IMR-90 (cell line): Measurements from ENCODE around the gene PAN2. TPM values are rescaled to one million over a fixed set of nuclear protein-coding genes. Genes with fewer than 3 reads are reported as not detected.

Source experiments
- ATAC-seq: fragments of 200-7000 bp; cut with Tn5 transposase; 2 replicates; pipeline ENCODE4 v1.9.1; 2020; ENCODE audit warnings: low read depth, mild to moderate bottlenecking, moderate library complexity
- BruUV-seq: library from RNA; stranded (reverse); fragments of 400-500 nt; replicated peaks from 2 replicates; lab custom pipeline; 2021; lab: Mats Ljungman, UMichigan
- CTCF ChIA-PET: fragments of 300-600 bp; formaldehyde crosslinking; extraction: SDS; loops from one replicate; lab custom pipeline; 2021; ENCODE audit warnings: antibody characterized with exemption; lab: Yijun Ruan, JAX
- POLR2A ChIA-PET: fragments of 300-600 bp; sonication (Branson Sonifier 250); formaldehyde crosslinking; loops from one replicate; lab custom pipeline; 2022; ENCODE audit warnings: antibody characterized with exemption; ENCODE audit not compliant: unreplicated experiment; lab: Charles Lee
- DNase-seq: peaks from one replicate; pipeline ENCODE4 v3.0.0; 2013
- H2AFZ ChIP-seq: replicated peaks from 2 replicates; pipeline ENCODE3; 2013; ENCODE audit warnings: low read length, mild to moderate bottlenecking; ENCODE audit not compliant: poor library complexity
- H2AK5ac ChIP-seq: 2 replicates; pipeline ENCODE4 v1.6.1; 2013; ENCODE audit warnings: low read depth, low read length, inconsistent platforms
- H2AK9ac ChIP-seq: replicated peaks from 2 replicates; pipeline ENCODE3; 2013; ENCODE audit warnings: mild to moderate bottlenecking, low read depth, low read length, moderate library complexity; ENCODE audit not compliant: poor library complexity
- H2BK120ac ChIP-seq: 2 replicates; pipeline ENCODE4 v1.6.1; 2013; ENCODE audit warnings: low read depth, low read length, inconsistent platforms
- H2BK15ac ChIP-seq: 3 replicates; pipeline ENCODE4 v1.6.1; 2013; ENCODE audit warnings: low read depth, low read length, inconsistent platforms
- H2BK20ac ChIP-seq: 2 replicates; pipeline ENCODE4 v1.6.1; 2013; ENCODE audit warnings: low read depth, mild to moderate bottlenecking, inconsistent platforms, low read length, moderate library complexity
- H2BK5ac ChIP-seq: 2 replicates; pipeline ENCODE4 v1.6.1; 2013; ENCODE audit warnings: mild to moderate bottlenecking, low read depth, low read length, inconsistent platforms; ENCODE audit not compliant: poor library complexity, severe bottlenecking
- H3K14ac ChIP-seq: replicated peaks from 2 replicates; pipeline ENCODE4 v1.6.1; 2013; ENCODE audit warnings: low read depth, low read length, inconsistent platforms
- H3K18ac ChIP-seq: 2 replicates; pipeline ENCODE4 v1.6.1; 2013; ENCODE audit warnings: low read depth, low read length, control low read depth
- H3K23ac ChIP-seq: 2 replicates; pipeline ENCODE4 v1.6.1; 2013; ENCODE audit warnings: low read depth, low read length, inconsistent platforms
- H3K27ac ChIP-seq: 2 replicates; pipeline ENCODE4 v1.5.1; 2013; ENCODE audit warnings: mild to moderate bottlenecking, control low read depth, low read length; ENCODE audit not compliant: insufficient read depth
- H3K27me3 ChIP-seq: 2 replicates; pipeline ENCODE4 v1.6.1; 2013; ENCODE audit warnings: low read length; ENCODE audit not compliant: control insufficient read depth, insufficient read depth
- H3K36me3 ChIP-seq: 2 replicates; pipeline ENCODE4 v1.6.1; 2013; ENCODE audit warnings: low read length, mixed read lengths; ENCODE audit not compliant: control insufficient read depth, insufficient read depth
- H3K4ac ChIP-seq: 2 replicates; pipeline ENCODE4 v1.6.1; 2013; ENCODE audit warnings: low read depth, low read length, inconsistent platforms
- H3K4me1 ChIP-seq: 2 replicates; pipeline ENCODE4 v1.6.1; 2013; ENCODE audit warnings: low read length, mixed read lengths; ENCODE audit not compliant: control insufficient read depth, insufficient read depth
- H3K4me2 ChIP-seq: 2 replicates; pipeline ENCODE4 v1.6.1; 2013; ENCODE audit warnings: low read depth, mild to moderate bottlenecking, control low read depth, low read length, moderate library complexity
- H3K4me3 ChIP-seq: 2 replicates; pipeline ENCODE4 v1.5.1; 2013; ENCODE audit warnings: low read depth, mild to moderate bottlenecking, control low read depth, low read length, moderate library complexity; ENCODE audit not compliant: insufficient read depth
- H3K56ac ChIP-seq: 2 replicates; pipeline ENCODE4 v1.6.1; 2013; ENCODE audit warnings: low read length, inconsistent platforms; ENCODE audit not compliant: insufficient read depth; ENCODE audit errors: extremely low read depth
- H3K79me1 ChIP-seq, 2 experiments: 2 replicates each; pipeline ENCODE4 v1.6.1; 2013; ENCODE audit warnings: low read length in 2 of 2, inconsistent platforms in 1 of 2, low read depth in 1 of 2
- H3K9ac ChIP-seq: 2 replicates; pipeline ENCODE4 v1.6.1; 2013; ENCODE audit warnings: low read depth, low read length, control low read depth
- H3K9me1 ChIP-seq: 2 replicates; pipeline ENCODE4 v1.6.1; 2013; ENCODE audit warnings: low read length, inconsistent platforms; ENCODE audit not compliant: insufficient read depth
- H3K9me3 ChIP-seq: 2 replicates; pipeline ENCODE4 v1.6.1; 2013; ENCODE audit warnings: low read length; ENCODE audit not compliant: control insufficient read depth, insufficient read depth
- H4K20me1 ChIP-seq: 2 replicates; pipeline ENCODE4 v1.6.1; 2013; ENCODE audit warnings: low read length, inconsistent platforms; ENCODE audit not compliant: insufficient read depth
- H4K5ac ChIP-seq: 2 replicates; pipeline ENCODE4 v1.6.1; 2013; ENCODE audit warnings: mild to moderate bottlenecking, low read depth, low read length, control low read depth
- H4K8ac ChIP-seq, 2 experiments: 2 replicates each; pipeline ENCODE4 v1.6.1; 2013; ENCODE audit warnings: low read depth in 2 of 2, low read length in 2 of 2, control low read depth in 1 of 2, inconsistent platforms in 1 of 2
- H4K91ac ChIP-seq: 2 replicates; pipeline ENCODE4 v1.6.1; 2013; ENCODE audit warnings: low read depth, low read length, inconsistent platforms; ENCODE audit not compliant: insufficient read depth
- BHLHE40 ChIP-seq: fragments of 150-350 bp; IDR thresholded peaks from 2 replicates; pipeline ENCODE4 v1.6.1; 2016; ENCODE audit warnings: mild to moderate bottlenecking, low read depth, low read length
- CEBPB ChIP-seq: IDR thresholded peaks from 2 replicates; pipeline ENCODE4 v1.6.1; 2012; ENCODE audit warnings: low read depth, low read length, improper control_type of control experiment
- MAFK ChIP-seq: IDR thresholded peaks from 2 replicates; pipeline ENCODE4 v1.6.1; 2012; ENCODE audit warnings: low read depth, low read length, improper control_type of control experiment
- MAZ ChIP-seq: IDR thresholded peaks from 2 replicates; pipeline ENCODE4 v1.6.1; 2012; ENCODE audit warnings: low read depth, mild to moderate bottlenecking, low read length, improper control_type of control experiment, moderate library complexity, borderline replicate concordance
- MXI1 ChIP-seq: IDR thresholded peaks from 2 replicates; pipeline ENCODE4 v1.6.1; 2012; ENCODE audit warnings: low read depth, mild to moderate bottlenecking, low read length, moderate library complexity, borderline replicate concordance
- NFE2L2 ChIP-seq: fragments of 150-350 bp; IDR thresholded peaks from 2 replicates; pipeline ENCODE4 v1.6.1; 2016; ENCODE audit warnings: low read depth, mild to moderate bottlenecking, low read length
- POLR2A ChIP-seq: IDR thresholded peaks from 2 replicates; pipeline ENCODE4 v1.6.1; 2012; ENCODE audit warnings: mild to moderate bottlenecking, low read depth, low read length
- RAD21 ChIP-seq: IDR thresholded peaks from 2 replicates; pipeline ENCODE4 v1.6.1; 2012; ENCODE audit warnings: low read length, improper control_type of control experiment
- RCOR1 ChIP-seq: IDR thresholded peaks from 2 replicates; pipeline ENCODE4 v1.6.1; 2012; ENCODE audit warnings: mild to moderate bottlenecking, low read length, improper control_type of control experiment; ENCODE audit not compliant: insufficient replicate concordance
- RFX5 ChIP-seq: IDR thresholded peaks from 2 replicates; pipeline ENCODE4 v1.8.0; 2012; ENCODE audit warnings: low read depth, mild to moderate bottlenecking, low read length, moderate library complexity
- SMC3 ChIP-seq: fragments of 150-350 bp; IDR thresholded peaks from 2 replicates; pipeline ENCODE4 v1.6.1; 2016; ENCODE audit warnings: low read depth, mild to moderate bottlenecking, antibody characterized with exemption, low read length, moderate library complexity
- WGBS, 2 experiments: methylation state at CpG; one replicate each; pipeline versions ENCODE4 v1.1.5 to v1.1.7; 2013; ENCODE audit warnings: missing lambda C conversion rate in 2 of 2; ENCODE audit not compliant: insufficient read length in 1 of 2; ENCODE audit errors: extremely low coverage in 2 of 2; 5-methylcytosine and 5-hydroxymethylcytosine counted together
- dilution Hi-C: fragments of 300-500 bp; cut with HindIII; formaldehyde crosslinking; loops from one replicate; pipeline ENCODE4 v1.14.3; 2018; ENCODE audit warnings: low sequenced_read_pairs; ENCODE audit not compliant: unreplicated experiment
- in situ Hi-C: fragments of 300-500 bp; cut with MboI; formaldehyde crosslinking; loops from 3 replicates; pipeline ENCODE4 v1.14.3; 2019; ENCODE audit warnings: low sequenced_read_pairs, inconsistent platforms, mixed read lengths
- intact Hi-C: fragments of 100-400 bp; cut with micrococcal nuclease; formaldehyde crosslinking; loops from 2 replicates; pipeline ENCODE4 v1.10.0; 2022
- polyA plus RNA-seq, 3 experiments: library from polyadenylated mRNA; depleted of rRNA; stranded (reverse); fragments of >200 nt; gene quantifications; 2 replicates each; pipeline ENCODE4 v1.2.3, GENCODE V29; 2012; ENCODE audit warnings: low replicate concordance in 1 of 3
- total RNA-seq: library from RNA; depleted of rRNA; stranded (reverse); fragments of >200 nt; gene quantifications from 2 replicates; pipeline ENCODE4 v1.2.3, GENCODE V29; 2012
- TF ChIP-seq, protein P1 (sequence below): conservative IDR thresholded peaks from 2 replicates; pipeline ENCODE4 v1.5.1; 2012; ENCODE audit warnings: mild to moderate bottlenecking, low read depth, low read length, improper control_type of control experiment
- TF ChIP-seq, protein P2 (sequence below): fragments of 150-350 bp; IDR thresholded peaks from 2 replicates; pipeline ENCODE4 v1.6.1; 2017; ENCODE audit warnings: mild to moderate bottlenecking, antibody characterized with exemption, low read length, low read depth
- TF ChIP-seq, protein P3 (sequence below): fragments of 150-350 bp; IDR thresholded peaks from 2 replicates; pipeline ENCODE4 v1.6.1; 2016; ENCODE audit warnings: low read depth, mild to moderate bottlenecking, low read length, moderate library complexity, borderline replicate concordance

Gene PAN2
- total and polyA plus RNA-seq, 2 of the 4 experiments (the other 2 are of a cell fraction), result 9.7 to 20.2 TPM

DNA sequence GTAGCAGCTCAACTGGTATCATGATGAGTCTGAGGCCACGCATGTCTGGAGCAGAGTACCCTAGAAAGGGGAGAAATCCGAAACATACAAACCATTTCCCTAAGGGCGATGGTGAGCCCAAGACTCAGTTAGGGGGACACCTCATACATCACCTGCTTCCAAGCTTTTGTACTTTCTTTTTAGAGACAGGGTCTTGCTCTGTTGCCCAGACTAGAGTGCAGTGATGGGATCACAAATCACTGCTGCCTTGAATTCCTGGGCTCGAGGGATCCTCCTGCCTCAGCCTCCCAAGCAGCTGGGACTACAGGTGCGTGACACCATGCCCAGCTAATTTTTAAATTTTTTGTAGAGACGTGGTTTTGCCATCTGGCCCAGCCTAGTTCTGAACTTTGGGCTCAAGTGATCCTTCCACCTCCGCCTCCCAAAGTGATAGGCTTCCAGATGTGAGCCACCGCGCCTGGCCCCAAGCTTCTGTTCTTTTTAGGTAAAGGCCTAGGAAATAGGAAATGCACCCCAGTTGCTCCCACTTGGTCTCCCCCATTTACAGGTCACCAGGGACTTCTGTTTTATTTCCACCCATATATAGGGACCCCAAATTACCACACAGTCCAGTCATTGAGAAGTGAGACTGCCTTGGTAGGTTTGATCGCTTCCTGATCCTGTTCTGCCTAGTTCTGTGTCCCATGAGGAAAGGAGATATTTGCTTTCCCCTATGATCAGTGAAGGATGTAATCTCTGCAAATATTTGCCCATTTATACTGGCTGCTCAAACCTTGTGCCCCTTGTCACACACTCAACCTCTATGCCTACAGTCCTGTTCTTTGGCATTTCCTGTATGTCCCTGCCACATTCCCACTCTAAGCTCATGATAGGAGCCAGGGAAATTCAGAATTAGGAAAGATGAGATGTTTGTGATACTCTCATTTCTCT, 28.6 kb upstream of the PAN2 start, which contains the start of gene APOF:
TSS of gene APOF (minus strand) at position 728 of the 930 bp plus-strand sequence. CDS start at position 616, 112 bp downstream.
- no peak within 1 kb of the TSS for H3K4ac ChIP-seq
- no peak within 1 kb of the TSS for H4K5ac ChIP-seq
- H4K20me1 ChIP-seq, result peaks cover 11% of the 10 kb centered on the region; the same call in 1 of the 2 replicates
- H3K9ac ChIP-seq, result no peak within 1 kb of the TSS
- in situ Hi-C loops (no loop called here), dilution Hi-C loops (no loop called here), intact Hi-C loops (no loop called here)
- H2AFZ ChIP-seq, result peak within 1 kb of the TSS; percentile 23
- ChIA-PET CTCF (no interaction called here), POLR2A (no interaction called here)
- H3K56ac ChIP-seq, result no peak within 1 kb of the TSS
- no peak within 1 kb of the TSS for H3K27ac ChIP-seq
- H3K23ac ChIP-seq, result no peak within 1 kb of the TSS
- no peak within 1 kb of the TSS for H2AK5ac ChIP-seq
- H3K79me1 ChIP-seq, result peaks cover 0 to 21% of the 10 kb centered on the region in 2 experiments; a peak in 3 of 4 replicates
- H3K18ac ChIP-seq, result no peak within 1 kb of the TSS
- H3K4me3 ChIP-seq, result no peak within 1 kb of the TSS
- peak within 1 kb of the TSS in 1 of 2 experiments; percentile 38; a peak in 1 of 4 replicates for H4K8ac ChIP-seq
- no peak for ATAC-seq
- H2BK15ac ChIP-seq, result no peak within 1 kb of the TSS
- no peak within 1 kb of the TSS for H2BK120ac ChIP-seq
- H3K4me2 ChIP-seq, result no peak within 1 kb of the TSS
- H3K4me1 ChIP-seq, result no peaks in the 10 kb centered on the region
- no peak within 1 kb of the TSS for H2AK9ac ChIP-seq
- no peak for DNase-seq
- H3K9me1 ChIP-seq, result 0 out of 2 replicates have a peak, but pooled peaks cover 3% of the 10 kb centered on the region
- WGBS, 2 experiments, result 77% methylated on average over 3 of the region's 10 CpGs; no CpG with 5 or more reads in 1 of the 2 experiments
- no peaks in the 10 kb centered on the region for H3K27me3 ChIP-seq
- no TSS peak for BruUV-seq
- no peak within 1 kb of the TSS for H2BK20ac ChIP-seq
- H4K91ac ChIP-seq, result no peak within 1 kb of the TSS
- H3K14ac ChIP-seq, result no peak within 1 kb of the TSS
- H3K9me3 ChIP-seq, result no peaks in the 10 kb centered on the region
- peaks cover 1% of the 10 kb centered on the region; the same call in 1 of the 2 replicates for H3K36me3 ChIP-seq
- no peak within 1 kb of the TSS for H2BK5ac ChIP-seq
- TF ChIP-seq MXI1 (no peak), NFE2L2 (no peak), CEBPB (no peak), RAD21 (no peak), MAFK (no peak), BHLHE40 (no peak), POLR2A (no peak), SMC3 (no peak), RCOR1 (no peak), MAZ (no peak), RFX5 (no peak)
- TF ChIP-seq, protein P1, sequence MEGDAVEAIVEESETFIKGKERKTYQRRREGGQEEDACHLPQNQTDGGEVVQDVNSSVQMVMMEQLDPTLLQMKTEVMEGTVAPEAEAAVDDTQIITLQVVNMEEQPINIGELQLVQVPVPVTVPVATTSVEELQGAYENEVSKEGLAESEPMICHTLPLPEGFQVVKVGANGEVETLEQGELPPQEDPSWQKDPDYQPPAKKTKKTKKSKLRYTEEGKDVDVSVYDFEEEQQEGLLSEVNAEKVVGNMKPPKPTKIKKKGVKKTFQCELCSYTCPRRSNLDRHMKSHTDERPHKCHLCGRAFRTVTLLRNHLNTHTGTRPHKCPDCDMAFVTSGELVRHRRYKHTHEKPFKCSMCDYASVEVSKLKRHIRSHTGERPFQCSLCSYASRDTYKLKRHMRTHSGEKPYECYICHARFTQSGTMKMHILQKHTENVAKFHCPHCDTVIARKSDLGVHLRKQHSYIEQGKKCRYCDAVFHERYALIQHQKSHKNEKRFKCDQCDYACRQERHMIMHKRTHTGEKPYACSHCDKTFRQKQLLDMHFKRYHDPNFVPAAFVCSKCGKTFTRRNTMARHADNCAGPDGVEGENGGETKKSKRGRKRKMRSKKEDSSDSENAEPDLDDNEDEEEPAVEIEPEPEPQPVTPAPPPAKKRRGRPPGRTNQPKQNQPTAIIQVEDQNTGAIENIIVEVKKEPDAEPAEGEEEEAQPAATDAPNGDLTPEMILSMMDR, result no peak
- TF ChIP-seq, protein P2, sequence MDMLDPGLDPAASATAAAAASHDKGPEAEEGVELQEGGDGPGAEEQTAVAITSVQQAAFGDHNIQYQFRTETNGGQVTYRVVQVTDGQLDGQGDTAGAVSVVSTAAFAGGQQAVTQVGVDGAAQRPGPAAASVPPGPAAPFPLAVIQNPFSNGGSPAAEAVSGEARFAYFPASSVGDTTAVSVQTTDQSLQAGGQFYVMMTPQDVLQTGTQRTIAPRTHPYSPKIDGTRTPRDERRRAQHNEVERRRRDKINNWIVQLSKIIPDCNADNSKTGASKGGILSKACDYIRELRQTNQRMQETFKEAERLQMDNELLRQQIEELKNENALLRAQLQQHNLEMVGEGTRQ, result no peak
- TF ChIP-seq, protein P3, sequence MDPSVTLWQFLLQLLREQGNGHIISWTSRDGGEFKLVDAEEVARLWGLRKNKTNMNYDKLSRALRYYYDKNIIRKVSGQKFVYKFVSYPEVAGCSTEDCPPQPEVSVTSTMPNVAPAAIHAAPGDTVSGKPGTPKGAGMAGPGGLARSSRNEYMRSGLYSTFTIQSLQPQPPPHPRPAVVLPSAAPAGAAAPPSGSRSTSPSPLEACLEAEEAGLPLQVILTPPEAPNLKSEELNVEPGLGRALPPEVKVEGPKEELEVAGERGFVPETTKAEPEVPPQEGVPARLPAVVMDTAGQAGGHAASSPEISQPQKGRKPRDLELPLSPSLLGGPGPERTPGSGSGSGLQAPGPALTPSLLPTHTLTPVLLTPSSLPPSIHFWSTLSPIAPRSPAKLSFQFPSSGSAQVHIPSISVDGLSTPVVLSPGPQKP, result no peak
